ENCODE measurements around the gene TAPBPL. TPM values are rescaled to one million over a fixed set of nuclear protein-coding genes. Genes with fewer than 3 reads are reported as not detected.

Gene TAPBPL
- total and polyA plus RNA-seq, 2 of the 13 experiments (the other 11 are each of a cell fraction or from before 2014, with no cell fraction given), result 10.0 to 14.5 TPM

DNA sequence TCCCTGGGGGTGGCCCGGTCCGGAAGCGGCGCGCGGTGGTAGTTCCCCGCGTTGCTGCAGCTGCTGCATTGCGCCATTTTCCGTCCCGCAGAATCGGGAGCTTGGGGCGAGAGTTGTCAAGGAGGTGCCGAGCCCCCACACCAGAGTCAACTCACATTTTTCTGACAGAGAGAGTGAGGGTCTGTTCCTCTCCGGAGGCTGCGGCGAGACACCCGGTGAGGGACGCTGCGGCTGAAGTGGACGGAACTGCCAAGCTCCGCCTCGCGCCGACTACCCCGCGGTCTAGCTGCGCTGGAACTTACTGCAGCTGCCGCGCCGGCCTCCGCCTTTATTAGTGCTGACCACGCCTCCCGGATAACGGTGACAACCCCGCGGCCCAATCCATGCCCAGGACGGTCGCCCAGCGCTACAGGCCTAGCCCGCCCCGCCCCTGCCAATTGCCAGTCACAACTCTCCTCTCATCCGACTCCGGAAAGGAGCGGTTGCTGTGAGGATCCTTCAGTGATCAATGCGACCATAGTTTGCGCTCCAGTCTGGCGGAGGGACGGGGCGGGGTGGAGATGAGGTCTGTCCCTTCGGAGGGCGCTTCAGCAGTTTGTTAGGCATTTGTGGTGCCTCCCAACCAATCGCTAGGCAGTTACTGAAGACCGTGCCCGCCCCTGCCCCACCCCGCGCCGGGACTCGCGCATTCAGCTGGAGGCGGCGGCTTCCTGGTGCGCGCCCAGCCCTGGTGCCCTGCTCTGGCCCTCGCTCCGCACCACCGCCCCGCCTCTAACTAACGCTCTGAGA is 18.7 kb downstream of the TAPBPL start, which contains the start of gene VAMP1 (continued):
- TF ChIP-seq, protein P1, sequence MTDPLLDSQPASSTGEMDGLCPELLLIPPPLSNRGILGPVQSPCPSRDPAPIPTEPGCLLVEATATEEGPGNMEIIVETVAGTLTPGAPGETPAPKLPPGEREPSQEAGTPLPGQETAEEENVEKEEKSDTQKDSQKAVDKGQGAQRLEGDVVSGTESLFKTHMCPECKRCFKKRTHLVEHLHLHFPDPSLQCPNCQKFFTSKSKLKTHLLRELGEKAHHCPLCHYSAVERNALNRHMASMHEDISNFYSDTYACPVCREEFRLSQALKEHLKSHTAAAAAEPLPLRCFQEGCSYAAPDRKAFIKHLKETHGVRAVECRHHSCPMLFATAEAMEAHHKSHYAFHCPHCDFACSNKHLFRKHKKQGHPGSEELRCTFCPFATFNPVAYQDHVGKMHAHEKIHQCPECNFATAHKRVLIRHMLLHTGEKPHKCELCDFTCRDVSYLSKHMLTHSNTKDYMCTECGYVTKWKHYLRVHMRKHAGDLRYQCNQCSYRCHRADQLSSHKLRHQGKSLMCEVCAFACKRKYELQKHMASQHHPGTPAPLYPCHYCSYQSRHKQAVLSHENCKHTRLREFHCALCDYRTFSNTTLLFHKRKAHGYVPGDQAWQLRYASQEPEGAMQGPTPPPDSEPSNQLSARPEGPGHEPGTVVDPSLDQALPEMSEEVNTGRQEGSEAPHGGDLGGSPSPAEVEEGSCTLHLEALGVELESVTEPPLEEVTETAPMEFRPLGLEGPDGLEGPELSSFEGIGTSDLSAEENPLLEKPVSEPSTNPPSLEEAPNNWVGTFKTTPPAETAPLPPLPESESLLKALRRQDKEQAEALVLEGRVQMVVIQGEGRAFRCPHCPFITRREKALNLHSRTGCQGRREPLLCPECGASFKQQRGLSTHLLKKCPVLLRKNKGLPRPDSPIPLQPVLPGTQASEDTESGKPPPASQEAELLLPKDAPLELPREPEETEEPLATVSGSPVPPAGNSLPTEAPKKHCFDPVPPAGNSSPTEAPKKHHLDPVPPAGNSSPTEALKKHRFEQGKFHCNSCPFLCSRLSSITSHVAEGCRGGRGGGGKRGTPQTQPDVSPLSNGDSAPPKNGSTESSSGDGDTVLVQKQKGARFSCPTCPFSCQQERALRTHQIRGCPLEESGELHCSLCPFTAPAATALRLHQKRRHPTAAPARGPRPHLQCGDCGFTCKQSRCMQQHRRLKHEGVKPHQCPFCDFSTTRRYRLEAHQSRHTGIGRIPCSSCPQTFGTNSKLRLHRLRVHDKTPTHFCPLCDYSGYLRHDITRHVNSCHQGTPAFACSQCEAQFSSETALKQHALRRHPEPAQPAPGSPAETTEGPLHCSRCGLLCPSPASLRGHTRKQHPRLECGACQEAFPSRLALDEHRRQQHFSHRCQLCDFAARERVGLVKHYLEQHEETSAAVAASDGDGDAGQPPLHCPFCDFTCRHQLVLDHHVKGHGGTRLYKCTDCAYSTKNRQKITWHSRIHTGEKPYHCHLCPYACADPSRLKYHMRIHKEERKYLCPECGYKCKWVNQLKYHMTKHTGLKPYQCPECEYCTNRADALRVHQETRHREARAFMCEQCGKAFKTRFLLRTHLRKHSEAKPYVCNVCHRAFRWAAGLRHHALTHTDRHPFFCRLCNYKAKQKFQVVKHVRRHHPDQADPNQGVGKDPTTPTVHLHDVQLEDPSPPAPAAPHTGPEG (CRISPR knock-in tag; IDR thresholded peaks at IDR 0.05), result peak; percentile 40; the same call in 1 of the 2 replicates
- TF ChIP-seq, protein P2, sequence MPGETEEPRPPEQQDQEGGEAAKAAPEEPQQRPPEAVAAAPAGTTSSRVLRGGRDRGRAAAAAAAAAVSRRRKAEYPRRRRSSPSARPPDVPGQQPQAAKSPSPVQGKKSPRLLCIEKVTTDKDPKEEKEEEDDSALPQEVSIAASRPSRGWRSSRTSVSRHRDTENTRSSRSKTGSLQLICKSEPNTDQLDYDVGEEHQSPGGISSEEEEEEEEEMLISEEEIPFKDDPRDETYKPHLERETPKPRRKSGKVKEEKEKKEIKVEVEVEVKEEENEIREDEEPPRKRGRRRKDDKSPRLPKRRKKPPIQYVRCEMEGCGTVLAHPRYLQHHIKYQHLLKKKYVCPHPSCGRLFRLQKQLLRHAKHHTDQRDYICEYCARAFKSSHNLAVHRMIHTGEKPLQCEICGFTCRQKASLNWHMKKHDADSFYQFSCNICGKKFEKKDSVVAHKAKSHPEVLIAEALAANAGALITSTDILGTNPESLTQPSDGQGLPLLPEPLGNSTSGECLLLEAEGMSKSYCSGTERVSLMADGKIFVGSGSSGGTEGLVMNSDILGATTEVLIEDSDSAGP (CRISPR knock-in tag; IDR thresholded peaks at IDR 0.05; ENCODE audit: borderline replicate concordance), result peak; percentile 92
- TF ChIP-seq, protein P3, sequence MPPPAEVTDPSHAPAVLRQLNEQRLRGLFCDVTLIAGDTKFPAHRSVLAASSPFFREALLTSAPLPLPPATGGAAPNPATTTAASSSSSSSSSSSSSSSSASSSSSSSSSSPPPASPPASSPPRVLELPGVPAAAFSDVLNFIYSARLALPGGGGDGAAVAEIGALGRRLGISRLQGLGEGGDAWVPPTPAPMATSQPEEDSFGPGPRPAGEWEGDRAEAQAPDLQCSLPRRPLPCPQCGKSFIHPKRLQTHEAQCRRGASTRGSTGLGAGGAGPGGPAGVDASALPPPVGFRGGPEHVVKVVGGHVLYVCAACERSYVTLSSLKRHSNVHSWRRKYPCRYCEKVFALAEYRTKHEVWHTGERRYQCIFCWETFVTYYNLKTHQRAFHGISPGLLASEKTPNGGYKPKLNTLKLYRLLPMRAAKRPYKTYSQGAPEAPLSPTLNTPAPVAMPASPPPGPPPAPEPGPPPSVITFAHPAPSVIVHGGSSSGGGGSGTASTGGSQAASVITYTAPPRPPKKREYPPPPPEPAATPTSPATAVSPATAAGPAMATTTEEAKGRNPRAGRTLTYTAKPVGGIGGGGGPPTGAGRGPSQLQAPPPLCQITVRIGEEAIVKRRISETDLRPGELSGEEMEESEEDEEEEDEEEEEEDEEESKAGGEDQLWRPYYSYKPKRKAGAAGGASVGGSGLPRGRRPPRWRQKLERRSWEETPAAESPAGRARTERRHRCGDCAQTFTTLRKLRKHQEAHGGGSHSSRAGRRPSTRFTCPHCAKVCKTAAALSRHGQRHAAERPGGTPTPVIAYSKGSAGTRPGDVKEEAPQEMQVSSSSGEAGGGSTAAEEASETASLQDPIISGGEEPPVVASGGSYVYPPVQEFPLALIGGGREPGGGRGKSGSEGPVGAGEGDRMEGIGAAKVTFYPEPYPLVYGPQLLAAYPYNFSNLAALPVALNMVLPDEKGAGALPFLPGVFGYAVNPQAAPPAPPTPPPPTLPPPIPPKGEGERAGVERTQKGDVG (CRISPR knock-in tag; IDR thresholded peaks at IDR 0.05; ENCODE audit: borderline replicate concordance), result 0 out of 2 replicates have a peak, but pooled peaks have one; percentile 21
- TF ChIP-seq, protein P4, sequence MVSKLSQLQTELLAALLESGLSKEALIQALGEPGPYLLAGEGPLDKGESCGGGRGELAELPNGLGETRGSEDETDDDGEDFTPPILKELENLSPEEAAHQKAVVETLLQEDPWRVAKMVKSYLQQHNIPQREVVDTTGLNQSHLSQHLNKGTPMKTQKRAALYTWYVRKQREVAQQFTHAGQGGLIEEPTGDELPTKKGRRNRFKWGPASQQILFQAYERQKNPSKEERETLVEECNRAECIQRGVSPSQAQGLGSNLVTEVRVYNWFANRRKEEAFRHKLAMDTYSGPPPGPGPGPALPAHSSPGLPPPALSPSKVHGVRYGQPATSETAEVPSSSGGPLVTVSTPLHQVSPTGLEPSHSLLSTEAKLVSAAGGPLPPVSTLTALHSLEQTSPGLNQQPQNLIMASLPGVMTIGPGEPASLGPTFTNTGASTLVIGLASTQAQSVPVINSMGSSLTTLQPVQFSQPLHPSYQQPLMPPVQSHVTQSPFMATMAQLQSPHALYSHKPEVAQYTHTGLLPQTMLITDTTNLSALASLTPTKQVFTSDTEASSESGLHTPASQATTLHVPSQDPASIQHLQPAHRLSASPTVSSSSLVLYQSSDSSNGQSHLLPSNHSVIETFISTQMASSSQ (IDR thresholded peaks at IDR 0.05; ENCODE audit: low read depth), result no peak
- TF ChIP-seq, protein P4 (CRISPR knock-in tag; IDR thresholded peaks at IDR 0.05; ENCODE audit: borderline replicate concordance), result peak; percentile 51; the same call in 1 of the 2 replicates
- TF ChIP-seq NFKBIZ (CRISPR knock-in tag; IDR thresholded peaks at IDR 0.05) (peak; percentile 73), GTF3A (CRISPR knock-in tag; conservative IDR thresholded peaks at IDR 0.05) (no peak), ZNF598 (CRISPR knock-in tag; IDR thresholded peaks at IDR 0.05; ENCODE audit: borderline replicate concordance) (0 out of 2 replicates have a peak, but pooled peaks have one; percentile 64)

All from HepG2 (cell line).